GM21526 (cell line): Measurements from ENCODE around the gene SULT1C4.
"Not testable (repeated sequence)": the region's sequence is repeated elsewhere in the genome, so short reads cannot be mapped to it uniquely, and the experiment has no call there.

Source experiments
- ATAC-seq: cut with Tn5 transposase; IDR thresholded peaks from one replicate; pipeline ENCODE4 v1.9.1; 2021; ENCODE audit warnings: moderate library complexity; ENCODE audit not compliant: unreplicated experiment, low FRiP score

Gene SULT1C4

GRCh38 chr2:108377815-108378630 is at the start of gene SULT1C4:
TSS of gene SULT1C4 (plus strand) at chr2:108377954. CDS start at chr2:108378338, 384 bp downstream.
- ATAC-seq: no peak

- ATAC-seq: no peak
These were observed 48.0 kb upstream of the SULT1C4 start for GRCh38 chr2:108329771-108330170.

GRCh38 chr2:108330979-108331378 is 46.8 kb upstream of the SULT1C4 start:
- ATAC-seq: no peak

- ATAC-seq: no peak
These were observed 31.8 kb upstream of the SULT1C4 start for GRCh38 chr2:108345951-108346350.

GRCh38 chr2:108346827-108347226 is 30.9 kb upstream of the SULT1C4 start:
- ATAC-seq: no peak

- ATAC-seq: no peak
These were observed 30.0 kb upstream of the SULT1C4 start for GRCh38 chr2:108347786-108348185.

GRCh38 chr2:108348816-108349570 is 28.8 kb upstream of the SULT1C4 start:
- no peak for ATAC-seq

GRCh38 chr2:108349571-108349928 is 28.2 kb upstream of the SULT1C4 start:
- ATAC-seq: no peak

- no peak for ATAC-seq
These were observed 25.9 kb upstream of the SULT1C4 start for GRCh38 chr2:108351889-108352288.

GRCh38 chr2:108354136-108354535 is 23.6 kb upstream of the SULT1C4 start:
- ATAC-seq: no peak

- ATAC-seq: no peak
These were observed 21.6 kb upstream of the SULT1C4 start for GRCh38 chr2:108355906-108356734.

GRCh38 chr2:108359336-108359735 is 18.4 kb upstream of the SULT1C4 start:
- ATAC-seq: not testable (repeated sequence)

- ATAC-seq: no peak
These were observed 16.8 kb upstream of the SULT1C4 start for GRCh38 chr2:108360776-108361468.

GRCh38 chr2:108363024-108363907 is 14.5 kb upstream of the SULT1C4 start:
- no peak for ATAC-seq

GRCh38 chr2:108363908-108364225 is 13.9 kb upstream of the SULT1C4 start:
- no peak for ATAC-seq

GRCh38 chr2:108364676-108365297 is 13.0 kb upstream of the SULT1C4 start:
- ATAC-seq: no peak

- ATAC-seq: no peak
These were observed 12.1 kb upstream of the SULT1C4 start for GRCh38 chr2:108365656-108366055.

- no peak for ATAC-seq
These were observed 10.7 kb upstream of the SULT1C4 start for GRCh38 chr2:108367014-108367413.

- no peak for ATAC-seq
These were observed 10.1 kb upstream of the SULT1C4 start for GRCh38 chr2:108367561-108368175.
